A673 (cell line): Measurements from ENCODE around the gene RNF213. TPM values are rescaled to one million over a fixed set of nuclear protein-coding genes. Genes with fewer than 3 reads are reported as not detected.

Experiments used
- BruUV-seq: library from RNA; stranded (reverse); fragments of 400-500 nt; replicated peaks from 2 replicates; lab custom pipeline; 2021; lab: Mats Ljungman, UMichigan
- CTCF ChIA-PET: fragments of 300-600 bp; sonication (Branson Sonifier 250); formaldehyde crosslinking; loops from one replicate; lab custom pipeline; 2022; ENCODE audit warnings: antibody characterized with exemption; lab: Charles Lee
- POLR2A ChIA-PET: fragments of 300-600 bp; sonication (Branson Sonifier 250); formaldehyde crosslinking; loops from one replicate; lab custom pipeline; 2022; ENCODE audit warnings: antibody characterized with exemption; ENCODE audit not compliant: low non-redundant PET; lab: Charles Lee
- DNase-seq: peaks from one replicate; pipeline ENCODE4 v3.0.0-alpha.2; 2015; ENCODE audit warnings: low spot score
- H3K27ac ChIP-seq: fragments of 200-600 bp; sonication (generic); 2 replicates; pipeline ENCODE4 v1.5.1; 2016; ENCODE audit warnings: mixed run types, low read depth, mild to moderate bottlenecking, mixed read lengths, antibody characterized with exemption, low read length; ENCODE audit not compliant: poor library complexity, severe bottlenecking
- H3K27me3 ChIP-seq: fragments of 200-600 bp; sonication (generic); replicated peaks from 2 replicates; pipeline ENCODE4 v1.6.1; 2017; ENCODE audit warnings: mixed run types, low read depth, mild to moderate bottlenecking, mixed read lengths, antibody characterized with exemption, low read length; ENCODE audit not compliant: insufficient read depth, poor library complexity
- H3K36me3 ChIP-seq: fragments of 200-600 bp; sonication (generic); 2 replicates; pipeline ENCODE4 v1.6.1; 2016; ENCODE audit warnings: mixed run types, mild to moderate bottlenecking, mixed read lengths, antibody characterized with exemption, low read length; ENCODE audit not compliant: insufficient read depth, poor library complexity, severe bottlenecking
- H3K4me1 ChIP-seq: fragments of 200-600 bp; sonication (generic); 2 replicates; pipeline ENCODE4 v1.6.1; 2017; ENCODE audit warnings: mixed run types, mild to moderate bottlenecking, mixed read lengths, antibody characterized with exemption, low read length; ENCODE audit not compliant: insufficient read depth, poor library complexity, severe bottlenecking
- H3K4me3 ChIP-seq: fragments of 200-600 bp; sonication (generic); 2 replicates; pipeline ENCODE4 v1.5.1; 2016; ENCODE audit warnings: low read depth, mixed run types, mild to moderate bottlenecking, mixed read lengths, low read length; ENCODE audit not compliant: poor library complexity, severe bottlenecking
- H3K9me3 ChIP-seq: fragments of 200-600 bp; sonication (generic); 2 replicates; pipeline ENCODE4 v1.6.1; 2016; ENCODE audit warnings: mixed run types, low read depth, mild to moderate bottlenecking, mixed read lengths, antibody characterized with exemption, low read length; ENCODE audit not compliant: poor library complexity, severe bottlenecking
- CTCF ChIP-seq: fragments of 300-800, 200-600 bp; sonication (generic); conservative IDR thresholded peaks from 2 replicates; pipeline ENCODE4 v1.5.1; 2017; ENCODE audit warnings: low read depth, mild to moderate bottlenecking, antibody characterized with exemption, low read length, moderate library complexity, mixed read lengths
- EZH2 ChIP-seq: fragments of 200-600 bp; sonication (generic); IDR thresholded peaks from 2 replicates; pipeline ENCODE4 v1.6.1; 2017; ENCODE audit warnings: borderline replicate concordance, low read depth, mild to moderate bottlenecking, mixed read lengths, antibody characterized with exemption, low read length; ENCODE audit not compliant: poor library complexity, severe bottlenecking
- intact Hi-C: fragments of 100-400 bp; cut with micrococcal nuclease; formaldehyde crosslinking; loops from one replicate; pipeline ENCODE4 v1.10.0; 2022; ENCODE audit not compliant: unreplicated experiment
- total RNA-seq: library from RNA; stranded (reverse); gene quantifications from 2 replicates; pipeline ENCODE4 v1.2.3, GENCODE V29; 2021

Gene RNF213
- total RNA-seq, 1 experiment from 2014 or later = 78.0 TPM

GRCh38 chr17:80269405-80269807 lies 8.8 kb downstream of the RNF213 start:
- no peaks in the 10 kb centered on the region for H3K4me1 ChIP-seq
- no peak for TF ChIP-seq CTCF
- TF ChIP-seq EZH2 = no peak
- ChIA-PET CTCF (no interaction called here), POLR2A (interaction anchor here (0.6 kb wide), 1 partner anchor 94 kb away, joined by 6 read pairs; no protein-coding TSS in a partner anchor)
- no peak overlapping the region for H3K4me3 ChIP-seq
- DNase-seq = no peak
- H3K27me3 ChIP-seq = no peaks in the 10 kb centered on the region
- no TSS peak for BruUV-seq
- no peak overlapping the region for H3K27ac ChIP-seq
- intact Hi-C loops = no loop called here
- peaks cover 5% of the 10 kb centered on the region for H3K36me3 ChIP-seq
- no peaks in the 10 kb centered on the region for H3K9me3 ChIP-seq

GRCh38 chr17:80270104-80270503 lies 9.5 kb downstream of the RNF213 start:
- Histone ChIP-seq H3K27me3 (no peaks in the 10 kb centered on the region), H3K4me1 (no peaks in the 10 kb centered on the region), H3K4me3 (no peak overlapping the region), H3K27ac (no peak overlapping the region), H3K9me3 (no peaks in the 10 kb centered on the region), H3K36me3 (peaks cover 3% of the 10 kb centered on the region)
- ChIA-PET POLR2A (no interaction called here), CTCF (no interaction called here)
- DNase-seq = no peak
- no peak for TF ChIP-seq CTCF
- no peak for TF ChIP-seq EZH2
- intact Hi-C loops = no loop called here
- BruUV-seq = no TSS peak

GRCh38 chr17:80270836-80271235 lies 10.2 kb downstream of the RNF213 start:
- H3K4me1 ChIP-seq = no peaks in the 10 kb centered on the region
- H3K36me3 ChIP-seq = peaks cover under 1% of the 10 kb centered on the region
- no TSS peak for BruUV-seq
- peak; percentile 51 for DNase-seq
- CTCF ChIA-PET = no interaction called here
- intact Hi-C loops = no loop called here
- TF ChIP-seq EZH2 (no peak), CTCF (no peak)
- H3K4me3 ChIP-seq = no peak overlapping the region
- no peaks in the 10 kb centered on the region for H3K27me3 ChIP-seq
- POLR2A ChIA-PET = no interaction called here
- H3K9me3 ChIP-seq = no peaks in the 10 kb centered on the region
- no peak overlapping the region for H3K27ac ChIP-seq
